NCI-H2227 (cell line): Measurements from ENCODE around the gene SEMA6B.
A peak's percentile ranks its signal among the peaks of the same experiment; 100 is the strongest.
"Not testable (repeated sequence)": the region's sequence is repeated elsewhere in the genome, so short reads cannot be mapped to it uniquely, and the experiment has no call there.

Experiments used
- DNase-seq: peaks from one replicate; lab custom pipeline; 2025; ENCODE audit not compliant: unreplicated experiment; lab: John Stamatoyannopoulos, UW

The SEMA6B gene

GRCh38 chr19:4527377-4527776 is 32.1 kb downstream of the SEMA6B start:
- DNase-seq, result not testable (repeated sequence)

GRCh38 chr19:4525563-4526002 is 33.9 kb downstream of the SEMA6B start:
- no peak for DNase-seq

- DNase-seq, result peak; percentile 22
Observed at GRCh38 chr19:4524808-4525562, 34.5 kb downstream of the SEMA6B start.

GRCh38 chr19:4523306-4524110 is 36.0 kb downstream of the SEMA6B start:
- DNase-seq, result no peak

- DNase-seq, result no peak
Observed at GRCh38 chr19:4522291-4523002, 37.0 kb downstream of the SEMA6B start.

- no peak for DNase-seq
Observed at GRCh38 chr19:4521888-4522242, 37.6 kb downstream of the SEMA6B start.

GRCh38 chr19:4521170-4521887 is 38.2 kb downstream of the SEMA6B start:
- DNase-seq, result no peak

GRCh38 chr19:4519521-4520277 is 39.8 kb downstream of the SEMA6B start:
- DNase-seq, result no peak

GRCh38 chr19:4519172-4519496 is 40.4 kb downstream of the SEMA6B start:
- no peak for DNase-seq

- DNase-seq, result no peak
Observed at GRCh38 chr19:4518345-4519171, 40.9 kb downstream of the SEMA6B start, which contains the start of gene PLIN4. Gene PLIN4 (minus strand): TSS chr19:4518486. CDS start chr19:4518272, 214 bp downstream.

GRCh38 chr19:4517451-4518057 is 41.9 kb downstream of the SEMA6B start:
- DNase-seq, result no peak

- no peak for DNase-seq
Observed at GRCh38 chr19:4516939-4517300, 42.6 kb downstream of the SEMA6B start.

- no peak for DNase-seq
Observed at GRCh38 chr19:4516199-4516938, 43.1 kb downstream of the SEMA6B start.

GRCh38 chr19:4515732-4516131 is 43.8 kb downstream of the SEMA6B start:
- DNase-seq, result no peak

GRCh38 chr19:4513248-4513647 is 46.2 kb downstream of the SEMA6B start:
- DNase-seq, result no peak

GRCh38 chr19:4512070-4512469 is 47.4 kb downstream of the SEMA6B start:
- no peak for DNase-seq

- DNase-seq, result no peak
Observed at GRCh38 chr19:4511300-4512054, 48.0 kb downstream of the SEMA6B start.
